Heart right ventricle (tissue), 16 donors: Measurements from ENCODE around the gene THSD4. TPM values are rescaled to one million over a fixed set of nuclear protein-coding genes. Genes with fewer than 3 reads are reported as not detected.

Source experiments
- ATAC-seq, 8 donors: fragments of 200-7000 bp; cut with Tn5 transposase; one replicate each; pipeline ENCODE4 v1.9.1; 2020; ENCODE audit warnings: mild to moderate bottlenecking in 8 of 8, moderate library complexity in 8 of 8, moderate number of reproducible peaks in 1 of 8
- DNase-seq, 2 donors: peaks; one replicate each; pipeline ENCODE4 v3.0.0-alpha.2; 2020
- H3K27ac ChIP-seq, 10 donors: fragments of 200-600 bp; sonication (generic) in 2 of 10; one replicate each; pipeline versions ENCODE4 v1.5.0 to v1.8.0; 2020 to 2022; ENCODE audit warnings: mild to moderate bottlenecking in 3 of 10
- H3K27me3 ChIP-seq, 7 donors: fragments of 200-600 bp; one replicate each; pipeline ENCODE4 v1.8.0; 2021 to 2022; ENCODE audit warnings: mild to moderate bottlenecking in 2 of 7
- H3K36me3 ChIP-seq, 9 donors: fragments of 200-600 bp; sonication (generic) in 1 of 9; one replicate each; pipeline versions ENCODE4 v1.5.0 to v1.8.0; 2020 to 2022; ENCODE audit warnings: mild to moderate bottlenecking in 2 of 9
- H3K4me1 ChIP-seq, 9 donors: fragments of 200-600 bp; sonication (generic) in 1 of 9; one replicate each; pipeline versions ENCODE4 v1.5.0 to v1.8.0; 2020 to 2022; ENCODE audit warnings: mild to moderate bottlenecking in 4 of 9
- H3K4me3 ChIP-seq, 10 donors: fragments of 200-600 bp; sonication (generic) in 2 of 10; one replicate each; pipeline versions ENCODE4 v1.5.0 to v1.8.0; 2020 to 2022; ENCODE audit warnings: mild to moderate bottlenecking in 7 of 10, moderate library complexity in 2 of 10
- H3K9me3 ChIP-seq, 11 donors: fragments of 200-600 bp in 10 of 11; sonication (generic) in 2 of 11; one replicate each; pipeline versions ENCODE4 v1.5.0 to v1.8.0; 2013 to 2022; ENCODE audit warnings: mild to moderate bottlenecking in 2 of 11, control low read depth in 1 of 11, moderate library complexity in 1 of 11
- WGBS, 2 donors: extraction: QIAGEN DNeasy Blood & Tissue Kit; methylation state at CpG; one replicate each; pipeline ENCODE4 v1.1.7; 2013; ENCODE audit warnings: inconsistent platforms in 1 of 2; 5-methylcytosine and 5-hydroxymethylcytosine counted together
- intact Hi-C, 10 donors: fragments of 100-400 bp; cut with DNase I; formaldehyde crosslinking; loops; one replicate each; pipeline versions ENCODE4 v1.11.1 to v1.14.2; 2022
- polyA plus RNA-seq, 2 donors: library from polyadenylated mRNA; stranded (reverse); fragments of 200-250 nt; gene quantifications; one replicate each; pipeline ENCODE4 v1.2.3, GENCODE V29; 2013
- total RNA-seq, 10 donors: library from RNA; stranded (reverse); fragmentation: NEBNext Ultra II Directional in 3 of 10; extraction: Animal tissue kit (Norgen Biotek cat#: 25700) in 3 of 10; gene quantifications; one replicate each; pipeline versions ENCODE4 v1.2.1 to v1.2.4, GENCODE V29; 2021 to 2023
- TF ChIP-seq, protein P1 (sequence below), 9 donors: fragments of 200-600 bp; sonication (generic) in 2 of 9; IDR thresholded peaks; one replicate each; pipeline versions ENCODE4 v1.5.0 to v1.8.0; 2021 to 2022; ENCODE audit warnings: antibody characterized with exemption in 9 of 9, mild to moderate bottlenecking in 5 of 9, moderate library complexity in 1 of 9
- donor health status: Arrhythmogenic right ventricular cardiomyopathy.
- donor health status: ischemic (EF 13 %, LVEDD 7.1; RV severe dilation, severe dysfunction).
- donor health status: healthy with polysubstance abuse.
- donor health status: DM: no; HTN: yes; CAD: no.
- donor health status: DM: no; HTN: no; CAD: no.
- donor health status: ischemic (EF 25% LVEDD 6.9; RV normal size, moderate dysfunction).
- donor health status: ischemic (EF 25% LVEDD 5.7; RV mildly dilated, moderate dysfunction).
- donor health status: healthy.
- donor health status: DM: yes; HTN: yes; CAD: no.
- donor health status: Ischemic cardiomyopathy.
- donor health status: ischemic (EF 35%, LVEDD 5.7; RV mildly dilated, moderate dysfunction).
- donor health status: nonischemic (EF 11% LVEDD 7.7; RV severe dilation, severe dysfunction).
- donor health status: DM: yes; HTN: yes; CAD: no.
- donor health status: PGD.
- donor health status: ischemic (EF 29% LVEDD 5.4; RV normal size, mild dysfunction).
- donor health status: nonischemic (EF 23%, LVEDD 6.1; RV moderate dilation, normal function).

THSD4 gene
- total and polyA plus RNA-seq, 12 donors: 20.8 to 212 (median 139) TPM

DNA sequence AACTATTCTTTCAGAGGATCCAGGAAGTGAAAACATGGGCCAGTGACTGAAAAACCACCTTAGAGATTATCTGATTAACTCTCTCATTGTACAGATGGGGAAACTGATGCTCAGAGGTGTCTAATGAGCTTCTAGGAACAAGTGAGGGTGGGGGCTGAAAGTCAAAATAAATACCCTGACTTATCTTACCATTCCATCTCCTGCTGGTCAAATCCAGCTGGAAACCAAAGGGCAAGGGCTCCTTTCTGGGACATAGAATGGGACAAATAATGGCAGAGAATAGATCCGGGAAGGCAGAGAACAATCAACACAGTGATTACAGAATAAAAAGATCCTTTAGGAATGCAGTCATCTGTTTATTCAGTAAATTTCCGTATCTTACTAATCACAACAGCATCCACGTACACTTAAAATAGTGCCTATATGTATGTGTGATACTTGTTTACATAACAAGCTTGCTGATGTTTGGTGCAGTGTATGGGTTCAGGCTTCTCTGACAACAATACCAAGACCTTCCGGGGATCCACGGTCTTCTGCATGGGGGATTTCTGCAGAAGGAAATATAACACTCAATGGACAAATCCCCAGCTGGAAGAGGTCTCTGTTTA lies 173.2 kb downstream of the THSD4 start:
- 83 to 87% methylated on average over 5 of the region's 5 CpGs for WGBS, 2 donors
- ATAC-seq: no peak
- no peak overlapping the region for H3K27ac ChIP-seq
- no peaks in the 10 kb centered on the region for H3K27me3 ChIP-seq
- TF ChIP-seq, protein P1, sequence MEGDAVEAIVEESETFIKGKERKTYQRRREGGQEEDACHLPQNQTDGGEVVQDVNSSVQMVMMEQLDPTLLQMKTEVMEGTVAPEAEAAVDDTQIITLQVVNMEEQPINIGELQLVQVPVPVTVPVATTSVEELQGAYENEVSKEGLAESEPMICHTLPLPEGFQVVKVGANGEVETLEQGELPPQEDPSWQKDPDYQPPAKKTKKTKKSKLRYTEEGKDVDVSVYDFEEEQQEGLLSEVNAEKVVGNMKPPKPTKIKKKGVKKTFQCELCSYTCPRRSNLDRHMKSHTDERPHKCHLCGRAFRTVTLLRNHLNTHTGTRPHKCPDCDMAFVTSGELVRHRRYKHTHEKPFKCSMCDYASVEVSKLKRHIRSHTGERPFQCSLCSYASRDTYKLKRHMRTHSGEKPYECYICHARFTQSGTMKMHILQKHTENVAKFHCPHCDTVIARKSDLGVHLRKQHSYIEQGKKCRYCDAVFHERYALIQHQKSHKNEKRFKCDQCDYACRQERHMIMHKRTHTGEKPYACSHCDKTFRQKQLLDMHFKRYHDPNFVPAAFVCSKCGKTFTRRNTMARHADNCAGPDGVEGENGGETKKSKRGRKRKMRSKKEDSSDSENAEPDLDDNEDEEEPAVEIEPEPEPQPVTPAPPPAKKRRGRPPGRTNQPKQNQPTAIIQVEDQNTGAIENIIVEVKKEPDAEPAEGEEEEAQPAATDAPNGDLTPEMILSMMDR (IDR thresholded peaks at IDR 0.05): no peak
- peaks cover 0 to 11% (median 0%) of the 10 kb centered on the region in 11 donors for H3K9me3 ChIP-seq
- no peak overlapping the region for H3K4me3 ChIP-seq
- peaks cover 0 to 36% (median 16%) of the 10 kb centered on the region in 9 donors for H3K4me1 ChIP-seq
- H3K36me3 ChIP-seq: no peaks in the 10 kb centered on the region
- intact Hi-C loops: no loop called here
- no peak for DNase-seq

- no peaks in the 10 kb centered on the region for H3K36me3 ChIP-seq
- H3K4me3 ChIP-seq: no peak overlapping the region
- H3K4me1 ChIP-seq: peaks cover 0 to 44% (median 21%) of the 10 kb centered on the region in 9 donors
- WGBS, 2 donors: 77 to 81% methylated on average over 3 of the region's 3 CpGs
- ATAC-seq (peak in 7 of 8 donors; percentile 41 to 90 (median 64)), DNase-seq (no peak)
- peak overlapping the region in 4 of 10 donors; percentile 3 to 40 (median 16) for H3K27ac ChIP-seq
- TF ChIP-seq, protein P1 (IDR thresholded peaks at IDR 0.05): no peak
- H3K27me3 ChIP-seq: no peaks in the 10 kb centered on the region
- intact Hi-C loops: no loop called here
- peaks cover 0 to 11% (median 0%) of the 10 kb centered on the region in 11 donors for H3K9me3 ChIP-seq
These were observed 174.7 kb downstream of the THSD4 start for GRCh38 chr15:71290002-71290401.

- Histone ChIP-seq H3K27ac (peak overlapping the region in 3 of 10 donors; percentile 6 to 40 (median 25)), H3K9me3 (peaks cover 0 to 11% (median 0%) of the 10 kb centered on the region in 11 donors), H3K4me3 (no peak overlapping the region), H3K4me1 (peaks cover 0 to 55% (median 30%) of the 10 kb centered on the region in 9 donors), H3K27me3 (no peaks in the 10 kb centered on the region), H3K36me3 (no peaks in the 10 kb centered on the region)
- TF ChIP-seq, protein P1 (IDR thresholded peaks at IDR 0.05): no peak
- intact Hi-C loops: no loop called here
- WGBS, 2 donors: 67 to 69% methylated on average over 2 of the region's 2 CpGs
- DNase-seq (no peak), ATAC-seq (no peak)
These were observed 175.8 kb downstream of the THSD4 start for GRCh38 chr15:71290881-71291635.

DNA sequence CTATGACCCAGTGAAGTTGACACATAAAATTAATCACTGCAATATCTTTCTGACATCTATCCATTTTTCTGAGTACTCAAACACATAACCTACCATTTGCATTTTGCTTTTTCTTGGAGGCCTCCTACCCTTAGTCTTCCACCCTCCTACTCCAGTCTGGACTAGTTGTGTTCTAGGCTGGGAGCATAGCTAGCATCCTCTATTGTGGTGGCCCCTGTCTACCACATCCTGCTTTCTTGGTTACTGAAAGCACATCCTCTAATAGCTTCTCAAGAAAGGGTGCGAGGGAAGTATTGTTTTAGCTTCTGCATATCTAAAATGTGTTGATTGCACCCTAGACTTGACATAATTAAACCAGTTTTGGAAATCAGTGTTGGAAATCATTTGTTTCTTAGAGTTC lies 176.5 kb downstream of the THSD4 start:
- TF ChIP-seq, protein P1 (IDR thresholded peaks at IDR 0.05): no peak
- no peaks in the 10 kb centered on the region for H3K36me3 ChIP-seq
- H3K27ac ChIP-seq: no peak overlapping the region
- 88 to 96% methylated on average over 1 of the region's 1 CpG for WGBS, 2 donors
- H3K4me1 ChIP-seq: peaks cover 0 to 59% (median 35%) of the 10 kb centered on the region in 9 donors
- H3K9me3 ChIP-seq: peaks cover 0 to 11% (median 0%) of the 10 kb centered on the region in 11 donors
- no peaks in the 10 kb centered on the region for H3K27me3 ChIP-seq
- DNase-seq (no peak), ATAC-seq (no peak)
- intact Hi-C loops: no loop called here
- no peak overlapping the region for H3K4me3 ChIP-seq
